HCT116 (cell line): Measurements from ENCODE around the gene BEGAIN. TPM values are rescaled to one million over a fixed set of nuclear protein-coding genes. Genes with fewer than 3 reads are reported as not detected.

Experiments used
- ATAC-seq: fragments of 200-7000 bp; cut with Tn5 transposase; 2 replicates; pipeline ENCODE4 v1.9.1; 2020; ENCODE audit warnings: mild to moderate bottlenecking, moderate library complexity
- BruUV-seq: library from RNA; stranded (reverse); fragments of 400-500 nt; replicated peaks from 2 replicates; lab custom pipeline; 2021; lab: Mats Ljungman, UMichigan
- CTCF ChIA-PET: fragments of 300-600 bp; sonication (Branson Sonifier 250); formaldehyde crosslinking; loops from one replicate; lab custom pipeline; 2021; ENCODE audit warnings: antibody characterized with exemption; lab: Charles Lee
- POLR2A ChIA-PET: fragments of 300-600, 350-600 bp; sonication (Branson Sonifier 250); formaldehyde crosslinking; loops from one replicate; lab custom pipeline; 2021; ENCODE audit warnings: antibody characterized with exemption; lab: Charles Lee
- RAD21 ChIA-PET, 2 experiments: fragments of 300-600 bp; sonication (Branson Sonifier 250); formaldehyde crosslinking; loops; one replicate each; lab custom pipeline; 2023; ENCODE audit warnings: low total read pairs in 2 of 2; ENCODE audit not compliant: uncharacterized antibody in 2 of 2, unreplicated experiment in 2 of 2, low non-redundant PET in 1 of 2; lab: Charles Lee
- DNase-seq: peaks from one replicate; pipeline ENCODE4 v3.0.0-alpha.2; 2010; ENCODE audit warnings: low read depth, low spot score
- H2AFZ ChIP-seq: fragments of 200-600 bp; shearing (Covaris generic), sonication (generic); 2 replicates; pipeline ENCODE4 v1.6.1; 2017; ENCODE audit warnings: low read depth, mixed run types, mixed read lengths, antibody characterized with exemption, low read length; ENCODE audit not compliant: poor library complexity, severe bottlenecking
- H3K27ac ChIP-seq: 2 replicates; pipeline ENCODE4 v1.5.1; 2012; ENCODE audit warnings: low read depth, low read length
- H3K27me3 ChIP-seq: fragments of 200-600 bp; sonication (generic); 2 replicates; pipeline ENCODE4 v1.6.1; 2016; ENCODE audit warnings: mixed run types, low read length, mixed read lengths; ENCODE audit not compliant: insufficient read depth
- H3K36me3 ChIP-seq, 2 experiments: fragments of 200-500 bp in 1 of 2; fragments of 200-600 bp in 1 of 2; sonication (Bioruptor generic) in 1 of 2; sonication (generic) in 1 of 2; 2 replicates each; pipeline versions ENCODE4 v1.5.1 to v1.6.1; 2014 to 2016; ENCODE audit warnings: low read length in 2 of 2, inconsistent platforms in 1 of 2, mixed read lengths in 1 of 2, mixed run types in 1 of 2; ENCODE audit not compliant: insufficient read depth in 2 of 2, control insufficient read depth in 1 of 2
- H3K4me1 ChIP-seq, 2 experiments: fragments of 200-600 bp in 1 of 2; sonication (generic) in 1 of 2; 2 replicates each; pipeline versions ENCODE4 v1.5.1 to v1.6.1; 2012 to 2017; ENCODE audit warnings: low read length in 2 of 2, inconsistent platforms in 1 of 2, mild to moderate bottlenecking in 1 of 2, mixed read lengths in 1 of 2, mixed run types in 1 of 2, moderate library complexity in 1 of 2; ENCODE audit not compliant: insufficient read depth in 2 of 2, control insufficient read depth in 1 of 2
- H3K4me2 ChIP-seq: fragments of 200-600 bp; sonication (generic); 2 replicates; pipeline ENCODE4 v1.6.1; 2017; ENCODE audit warnings: mixed run types, low read length, mixed read lengths
- H3K4me3 ChIP-seq, 2 experiments: fragments of 200-600 bp in 1 of 2; sonication (generic) in 1 of 2; replicated peaks in 1 of 2; 2 replicates each; pipeline ENCODE4 v1.5.1; 2011 to 2016; ENCODE audit warnings: low read length in 2 of 2, control low read depth in 1 of 2, low read depth in 1 of 2, mild to moderate bottlenecking in 1 of 2, mixed read lengths in 1 of 2, mixed run types in 1 of 2
- H3K79me2 ChIP-seq: fragments of 200-600 bp; sonication (generic); 2 replicates; pipeline ENCODE4 v1.6.1; 2017; ENCODE audit warnings: mild to moderate bottlenecking, mixed run types, low read length, moderate library complexity, mixed read lengths; ENCODE audit not compliant: insufficient read depth
- H3K9ac ChIP-seq: fragments of 200-600 bp; sonication (generic); 2 replicates; pipeline ENCODE4 v1.6.1; 2016; ENCODE audit warnings: low read length, mixed read lengths
- H3K9me2 ChIP-seq: fragments of 200-600 bp; sonication (generic), shearing (Covaris generic); 2 replicates; pipeline ENCODE4 v1.6.1; 2017; ENCODE audit warnings: mixed run types, mild to moderate bottlenecking, moderate library complexity; ENCODE audit not compliant: insufficient read depth
- H3K9me3 ChIP-seq, 2 experiments: fragments of 200-500 bp in 1 of 2; fragments of 200-600 bp in 1 of 2; sonication (Bioruptor generic) in 1 of 2; sonication (generic) in 1 of 2; 2 replicates each; pipeline ENCODE4 v1.6.1; 2014 to 2017; ENCODE audit warnings: low read length in 2 of 2, mixed read lengths in 2 of 2, inconsistent platforms in 1 of 2, low read depth in 1 of 2, mild to moderate bottlenecking in 1 of 2, mixed run types in 1 of 2, moderate library complexity in 1 of 2; ENCODE audit not compliant: control insufficient read depth in 1 of 2, insufficient read depth in 1 of 2
- H4K20me1 ChIP-seq: fragments of 200-600 bp; sonication (generic), shearing (Covaris generic); 2 replicates; pipeline ENCODE4 v1.6.1; 2017; ENCODE audit warnings: mixed run types, mild to moderate bottlenecking, moderate library complexity; ENCODE audit not compliant: insufficient read depth
- ATF3 ChIP-seq: IDR thresholded peaks from 2 replicates; pipeline ENCODE4 v1.6.1; 2012
- CEBPB ChIP-seq: IDR thresholded peaks from 2 replicates; pipeline ENCODE4 v1.6.1; 2012; ENCODE audit warnings: low read depth
- EGR1 ChIP-seq: IDR thresholded peaks from 2 replicates; pipeline ENCODE4 v1.6.1; 2012; ENCODE audit warnings: low read depth
- ELF1 ChIP-seq: IDR thresholded peaks from 2 replicates; pipeline ENCODE4 v1.6.1; 2012; ENCODE audit warnings: low read depth, borderline replicate concordance
- FOSL1 ChIP-seq: IDR thresholded peaks from 2 replicates; pipeline ENCODE4 v1.6.1; 2012; ENCODE audit warnings: low read depth
- JUND ChIP-seq: IDR thresholded peaks from 2 replicates; pipeline ENCODE4 v1.6.1; 2012
- MAX ChIP-seq: IDR thresholded peaks from 2 replicates; pipeline ENCODE4 v1.6.1; 2012
- POLR2A ChIP-seq: IDR thresholded peaks from 2 replicates; pipeline ENCODE4 v1.7.0; 2011; ENCODE audit warnings: borderline replicate concordance; ENCODE audit not compliant: insufficient read depth, insufficient read length; ENCODE audit errors: extremely low read depth
- POLR2AphosphoS5 ChIP-seq: IDR thresholded peaks from 2 replicates; pipeline ENCODE4 v1.6.1; 2011; ENCODE audit warnings: mild to moderate bottlenecking, low read depth, low read length, moderate library complexity
- RAD21 ChIP-seq: IDR thresholded peaks from 2 replicates; pipeline ENCODE4 v1.6.1; 2012; ENCODE audit warnings: low read depth, mild to moderate bottlenecking
- SIN3A ChIP-seq: IDR thresholded peaks from 2 replicates; pipeline ENCODE4 v1.6.1; 2012; ENCODE audit warnings: low read depth
- SP1 ChIP-seq: IDR thresholded peaks from 2 replicates; pipeline ENCODE4 v1.6.1; 2012; ENCODE audit warnings: low read depth
- TCF7L2 ChIP-seq: IDR thresholded peaks from 2 replicates; pipeline ENCODE4 v1.7.0; 2011; ENCODE audit warnings: borderline replicate concordance, inconsistent platforms; ENCODE audit not compliant: insufficient read depth, insufficient read length; ENCODE audit errors: extremely low read depth
- YY1 ChIP-seq: IDR thresholded peaks from 2 replicates; pipeline ENCODE4 v1.6.1; 2011; ENCODE audit warnings: low read length, low read depth, moderate library complexity, mild to moderate bottlenecking; ENCODE audit not compliant: insufficient replicate concordance; ENCODE audit errors: extremely low read depth
- ZFX ChIP-seq: fragments of 450-650 bp; IDR thresholded peaks from 2 replicates; pipeline ENCODE4 v1.6.1; 2017
- intact Hi-C: fragments of 100-400 bp; cut with micrococcal nuclease; formaldehyde crosslinking; loops from 2 replicates; pipeline ENCODE4 v1.10.0; 2022
- total RNA-seq: library from RNA; stranded (reverse); gene quantifications from one replicate; pipeline ENCODE4 v1.2.1, GENCODE V29; 2021; ENCODE audit not compliant: unreplicated experiment
- TF ChIP-seq, protein P1 (sequence below), 3 experiments: fragments of 200-600 bp in 1 of 3; sonication (generic) in 1 of 3; IDR thresholded peaks in 2 of 3; conservative IDR thresholded peaks in 1 of 3; 2 replicates each; pipeline ENCODE4 v1.5.1; 2012 to 2017; ENCODE audit warnings: low read depth in 2 of 3, low read length in 2 of 3, antibody characterized with exemption in 1 of 3, borderline replicate concordance in 1 of 3, control low read depth in 1 of 3, mild to moderate bottlenecking in 1 of 3, mixed read lengths in 1 of 3, mixed run types in 1 of 3, moderate library complexity in 1 of 3; ENCODE audit not compliant: insufficient read depth in 1 of 3

The BEGAIN gene
- total RNA-seq, 1 experiment from 2014 or later: 8.5 TPM

DNA sequence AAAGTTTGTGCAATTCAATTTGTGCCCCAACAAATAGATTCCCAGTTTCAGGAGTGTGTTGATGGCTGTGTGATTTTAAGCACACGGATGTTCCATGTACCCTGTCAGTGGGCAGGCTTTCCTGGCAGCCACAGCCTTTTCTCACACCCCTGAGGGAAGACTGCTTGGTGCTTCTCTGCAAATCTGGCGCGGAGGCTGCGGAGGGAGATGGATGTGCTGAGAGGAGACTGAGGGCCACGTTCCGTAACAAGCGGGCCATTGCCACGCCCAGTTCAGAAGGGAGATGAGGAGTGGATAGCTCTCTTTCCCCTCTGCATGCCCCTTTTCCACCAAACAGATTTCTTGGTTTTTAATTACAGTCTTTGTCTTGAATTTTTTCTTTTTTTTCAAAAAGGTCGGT is 89.1 kb downstream of the BEGAIN start:
- Histone ChIP-seq H3K9me3 (no peaks in the 10 kb centered on the region), H3K36me3 (no peaks in the 10 kb centered on the region), H3K4me1 (no peaks in the 10 kb centered on the region), H4K20me1 (no peaks in the 10 kb centered on the region), H3K27ac (no peak overlapping the region), H3K27me3 (no peaks in the 10 kb centered on the region), H3K4me2 (no peak overlapping the region), H3K4me3 (no peak overlapping the region), H2AFZ (no peak overlapping the region), H3K9ac (no peak overlapping the region), H3K9me2 (no peaks in the 10 kb centered on the region), H3K79me2 (no peaks in the 10 kb centered on the region)
- ATAC-seq (no peak), DNase-seq (no peak)
- BruUV-seq: no TSS peak
- TF ChIP-seq POLR2A: no peak
- TF ChIP-seq FOSL1: no peak
- TF ChIP-seq POLR2AphosphoS5: no peak
- no peak for TF ChIP-seq ATF3
- TF ChIP-seq SIN3A: no peak
- TF ChIP-seq, protein P1, sequence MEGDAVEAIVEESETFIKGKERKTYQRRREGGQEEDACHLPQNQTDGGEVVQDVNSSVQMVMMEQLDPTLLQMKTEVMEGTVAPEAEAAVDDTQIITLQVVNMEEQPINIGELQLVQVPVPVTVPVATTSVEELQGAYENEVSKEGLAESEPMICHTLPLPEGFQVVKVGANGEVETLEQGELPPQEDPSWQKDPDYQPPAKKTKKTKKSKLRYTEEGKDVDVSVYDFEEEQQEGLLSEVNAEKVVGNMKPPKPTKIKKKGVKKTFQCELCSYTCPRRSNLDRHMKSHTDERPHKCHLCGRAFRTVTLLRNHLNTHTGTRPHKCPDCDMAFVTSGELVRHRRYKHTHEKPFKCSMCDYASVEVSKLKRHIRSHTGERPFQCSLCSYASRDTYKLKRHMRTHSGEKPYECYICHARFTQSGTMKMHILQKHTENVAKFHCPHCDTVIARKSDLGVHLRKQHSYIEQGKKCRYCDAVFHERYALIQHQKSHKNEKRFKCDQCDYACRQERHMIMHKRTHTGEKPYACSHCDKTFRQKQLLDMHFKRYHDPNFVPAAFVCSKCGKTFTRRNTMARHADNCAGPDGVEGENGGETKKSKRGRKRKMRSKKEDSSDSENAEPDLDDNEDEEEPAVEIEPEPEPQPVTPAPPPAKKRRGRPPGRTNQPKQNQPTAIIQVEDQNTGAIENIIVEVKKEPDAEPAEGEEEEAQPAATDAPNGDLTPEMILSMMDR (IDR thresholded peaks at IDR 0.05 in 2 of 3, conservative IDR thresholded peaks at IDR 0.05 in 1 of 3; ENCODE audit: borderline replicate concordance in 1 of 3, insufficient read depth in 1 of 3, low read depth in 2 of 3, low read length in 2 of 3): no peak
- TF ChIP-seq MAX: no peak
- no peak for TF ChIP-seq ELF1
- intact Hi-C loops: no loop called here
- ChIA-PET RAD21 (no interaction called here), CTCF (no interaction called here), POLR2A (no interaction called here)

- no peaks in the 10 kb centered on the region for H4K20me1 ChIP-seq
- H3K9me3 ChIP-seq: no peaks in the 10 kb centered on the region
- ChIA-PET POLR2A (no interaction called here), CTCF (no interaction called here), RAD21 (no interaction called here)
- H3K79me2 ChIP-seq: no peaks in the 10 kb centered on the region
- no peak overlapping the region for H3K4me2 ChIP-seq
- no TSS peak for BruUV-seq
- intact Hi-C loops: no loop called here
- no peak overlapping the region for H3K27ac ChIP-seq
- no peaks in the 10 kb centered on the region for H3K27me3 ChIP-seq
- no peaks in the 10 kb centered on the region for H3K4me1 ChIP-seq
- DNase-seq (no peak), ATAC-seq (no peak)
- no peaks in the 10 kb centered on the region for H3K9me2 ChIP-seq
- H2AFZ ChIP-seq: no peak overlapping the region
- H3K4me3 ChIP-seq: no peak overlapping the region
- no peak overlapping the region for H3K9ac ChIP-seq
- H3K36me3 ChIP-seq: no peaks in the 10 kb centered on the region
- TF ChIP-seq CEBPB (no peak), POLR2AphosphoS5 (no peak), TCF7L2 (no peak), FOSL1 (no peak), SP1 (no peak), MAX (no peak), YY1 (no peak), JUND (no peak), ZFX (no peak), EGR1 (no peak), RAD21 (no peak)
- TF ChIP-seq, protein P1 (IDR thresholded peaks at IDR 0.05 in 2 of 3, conservative IDR thresholded peaks at IDR 0.05 in 1 of 3; ENCODE audit: borderline replicate concordance in 1 of 3, insufficient read depth in 1 of 3, low read depth in 2 of 3, low read length in 2 of 3): no peak
Measured at GRCh38 chr14:100495917-100496316, 91.3 kb downstream of the BEGAIN start.
